ENCODE results near the gene UBA7.

UBA7 gene, protein sequence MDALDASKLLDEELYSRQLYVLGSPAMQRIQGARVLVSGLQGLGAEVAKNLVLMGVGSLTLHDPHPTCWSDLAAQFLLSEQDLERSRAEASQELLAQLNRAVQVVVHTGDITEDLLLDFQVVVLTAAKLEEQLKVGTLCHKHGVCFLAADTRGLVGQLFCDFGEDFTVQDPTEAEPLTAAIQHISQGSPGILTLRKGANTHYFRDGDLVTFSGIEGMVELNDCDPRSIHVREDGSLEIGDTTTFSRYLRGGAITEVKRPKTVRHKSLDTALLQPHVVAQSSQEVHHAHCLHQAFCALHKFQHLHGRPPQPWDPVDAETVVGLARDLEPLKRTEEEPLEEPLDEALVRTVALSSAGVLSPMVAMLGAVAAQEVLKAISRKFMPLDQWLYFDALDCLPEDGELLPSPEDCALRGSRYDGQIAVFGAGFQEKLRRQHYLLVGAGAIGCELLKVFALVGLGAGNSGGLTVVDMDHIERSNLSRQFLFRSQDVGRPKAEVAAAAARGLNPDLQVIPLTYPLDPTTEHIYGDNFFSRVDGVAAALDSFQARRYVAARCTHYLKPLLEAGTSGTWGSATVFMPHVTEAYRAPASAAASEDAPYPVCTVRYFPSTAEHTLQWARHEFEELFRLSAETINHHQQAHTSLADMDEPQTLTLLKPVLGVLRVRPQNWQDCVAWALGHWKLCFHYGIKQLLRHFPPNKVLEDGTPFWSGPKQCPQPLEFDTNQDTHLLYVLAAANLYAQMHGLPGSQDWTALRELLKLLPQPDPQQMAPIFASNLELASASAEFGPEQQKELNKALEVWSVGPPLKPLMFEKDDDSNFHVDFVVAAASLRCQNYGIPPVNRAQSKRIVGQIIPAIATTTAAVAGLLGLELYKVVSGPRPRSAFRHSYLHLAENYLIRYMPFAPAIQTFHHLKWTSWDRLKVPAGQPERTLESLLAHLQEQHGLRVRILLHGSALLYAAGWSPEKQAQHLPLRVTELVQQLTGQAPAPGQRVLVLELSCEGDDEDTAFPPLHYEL

GRCh38 chr3:49813497-49814174 is at the start of gene UBA7:
TSS of gene UBA7 (minus strand) at chr3:49813953. CDS start at chr3:49813787, 166 bp downstream.
- H3K4me3 ChIP-seq (ENCODE audit: low read depth, low read length), result peak within 1 kb of the TSS; percentile 11
- TF ChIP-seq, protein P1, sequence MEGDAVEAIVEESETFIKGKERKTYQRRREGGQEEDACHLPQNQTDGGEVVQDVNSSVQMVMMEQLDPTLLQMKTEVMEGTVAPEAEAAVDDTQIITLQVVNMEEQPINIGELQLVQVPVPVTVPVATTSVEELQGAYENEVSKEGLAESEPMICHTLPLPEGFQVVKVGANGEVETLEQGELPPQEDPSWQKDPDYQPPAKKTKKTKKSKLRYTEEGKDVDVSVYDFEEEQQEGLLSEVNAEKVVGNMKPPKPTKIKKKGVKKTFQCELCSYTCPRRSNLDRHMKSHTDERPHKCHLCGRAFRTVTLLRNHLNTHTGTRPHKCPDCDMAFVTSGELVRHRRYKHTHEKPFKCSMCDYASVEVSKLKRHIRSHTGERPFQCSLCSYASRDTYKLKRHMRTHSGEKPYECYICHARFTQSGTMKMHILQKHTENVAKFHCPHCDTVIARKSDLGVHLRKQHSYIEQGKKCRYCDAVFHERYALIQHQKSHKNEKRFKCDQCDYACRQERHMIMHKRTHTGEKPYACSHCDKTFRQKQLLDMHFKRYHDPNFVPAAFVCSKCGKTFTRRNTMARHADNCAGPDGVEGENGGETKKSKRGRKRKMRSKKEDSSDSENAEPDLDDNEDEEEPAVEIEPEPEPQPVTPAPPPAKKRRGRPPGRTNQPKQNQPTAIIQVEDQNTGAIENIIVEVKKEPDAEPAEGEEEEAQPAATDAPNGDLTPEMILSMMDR (IDR thresholded peaks at IDR 0.05; ENCODE audit: control insufficient read depth, extremely low read depth, insufficient read depth), result no peak
- no peak for DNase-seq (ENCODE audit: low read depth)

DNA sequence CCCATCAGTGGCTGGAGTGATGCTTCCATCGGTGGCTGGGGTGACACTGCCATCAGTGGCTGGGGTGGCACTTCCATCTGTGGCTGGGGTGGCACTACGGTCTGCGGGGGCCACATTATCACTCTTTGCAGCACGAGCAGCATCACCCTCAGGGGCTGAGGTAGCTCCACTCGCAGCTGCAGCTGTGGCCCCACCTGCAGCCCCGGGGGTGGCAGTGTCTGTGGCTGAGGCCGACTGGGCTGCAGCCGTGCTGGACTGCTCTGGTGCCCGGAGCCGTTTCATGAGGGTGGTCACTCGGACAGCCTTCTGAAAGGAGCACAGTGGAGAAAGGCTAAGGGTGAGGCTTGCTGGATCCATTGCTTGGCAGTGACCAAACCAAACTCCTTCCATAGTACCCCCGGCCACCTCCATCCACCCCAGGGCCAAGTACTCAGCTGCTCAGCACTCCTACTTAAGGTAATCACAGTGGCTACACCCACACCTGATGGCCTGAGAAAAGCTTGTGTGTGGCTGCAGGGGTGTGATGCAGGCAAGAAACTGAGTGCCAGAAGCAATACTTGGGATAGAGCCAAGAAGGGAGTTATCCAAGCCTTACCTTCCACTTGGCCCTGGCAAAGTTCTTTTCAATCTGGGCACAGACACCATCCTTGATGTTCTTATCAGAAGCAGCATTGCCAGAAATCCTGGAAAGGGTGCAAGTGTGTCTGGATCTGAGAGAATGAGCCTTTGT is 46.0 kb upstream of the UBA7 start:
- TF ChIP-seq, protein P1 (IDR thresholded peaks at IDR 0.05; ENCODE audit: control insufficient read depth, extremely low read depth, insufficient read depth), result no peak
- DNase-seq (ENCODE audit: low read depth), result no peak

GRCh38 chr3:49856181-49857005 is 42.6 kb upstream of the UBA7 start, which contains the start of gene TRAIP:
TSS of gene TRAIP (minus strand) at chr3:49856564. CDS start at chr3:49856453, 111 bp downstream.
- DNase-seq (ENCODE audit: low read depth), result peak; percentile 69
- peak within 1 kb of the TSS; percentile 79 for H3K4me3 ChIP-seq (ENCODE audit: low read depth, low read length)
- TF ChIP-seq, protein P1 (IDR thresholded peaks at IDR 0.05; ENCODE audit: control insufficient read depth, extremely low read depth, insufficient read depth), result peak; percentile 23

More for the DNA sequence above, 46.0 kb upstream of the UBA7 start:
- no peak overlapping the region for H3K4me3 ChIP-seq (ENCODE audit: low read depth, low read length)

- TF ChIP-seq, protein P1 (IDR thresholded peaks at IDR 0.05; ENCODE audit: control insufficient read depth, extremely low read depth, insufficient read depth), result no peak
- H3K4me3 ChIP-seq (ENCODE audit: low read depth, low read length), result peak overlapping the region; percentile 79
- DNase-seq (ENCODE audit: low read depth), result no peak
Observed at GRCh38 chr3:49855662-49856061, 41.9 kb upstream of the UBA7 start.

GRCh38 chr3:49845694-49846093 is 31.9 kb upstream of the UBA7 start:
- H3K4me3 ChIP-seq (ENCODE audit: low read depth, low read length), result no peak overlapping the region
- TF ChIP-seq, protein P1 (IDR thresholded peaks at IDR 0.05; ENCODE audit: control insufficient read depth, extremely low read depth, insufficient read depth), result no peak
- DNase-seq (ENCODE audit: low read depth), result no peak
